MM.1S (cell line): ENCODE results near the gene CDH5.

Experiments used
- EZH2 ChIP-seq: fragments of 300-600 bp; sonication (generic); optimal IDR thresholded peaks from 2 replicates; pipeline ENCODE3; 2017; ENCODE audit warnings: low read depth, mild to moderate bottlenecking, antibody characterized with exemption, low read length, mixed read lengths
- EZH2phosphoT487 ChIP-seq: fragments of 300-600 bp; sonication (generic); IDR thresholded peaks from 2 replicates; pipeline ENCODE4 v1.6.1; 2018; ENCODE audit warnings: antibody characterized with exemption, low read length
- TF ChIP-seq, protein P1 (sequence below): fragments of 300-600 bp; sonication (generic); IDR thresholded peaks from 2 replicates; pipeline ENCODE4 v1.5.1; 2016; ENCODE audit warnings: antibody characterized with exemption, low read length, mixed read lengths

DNA sequence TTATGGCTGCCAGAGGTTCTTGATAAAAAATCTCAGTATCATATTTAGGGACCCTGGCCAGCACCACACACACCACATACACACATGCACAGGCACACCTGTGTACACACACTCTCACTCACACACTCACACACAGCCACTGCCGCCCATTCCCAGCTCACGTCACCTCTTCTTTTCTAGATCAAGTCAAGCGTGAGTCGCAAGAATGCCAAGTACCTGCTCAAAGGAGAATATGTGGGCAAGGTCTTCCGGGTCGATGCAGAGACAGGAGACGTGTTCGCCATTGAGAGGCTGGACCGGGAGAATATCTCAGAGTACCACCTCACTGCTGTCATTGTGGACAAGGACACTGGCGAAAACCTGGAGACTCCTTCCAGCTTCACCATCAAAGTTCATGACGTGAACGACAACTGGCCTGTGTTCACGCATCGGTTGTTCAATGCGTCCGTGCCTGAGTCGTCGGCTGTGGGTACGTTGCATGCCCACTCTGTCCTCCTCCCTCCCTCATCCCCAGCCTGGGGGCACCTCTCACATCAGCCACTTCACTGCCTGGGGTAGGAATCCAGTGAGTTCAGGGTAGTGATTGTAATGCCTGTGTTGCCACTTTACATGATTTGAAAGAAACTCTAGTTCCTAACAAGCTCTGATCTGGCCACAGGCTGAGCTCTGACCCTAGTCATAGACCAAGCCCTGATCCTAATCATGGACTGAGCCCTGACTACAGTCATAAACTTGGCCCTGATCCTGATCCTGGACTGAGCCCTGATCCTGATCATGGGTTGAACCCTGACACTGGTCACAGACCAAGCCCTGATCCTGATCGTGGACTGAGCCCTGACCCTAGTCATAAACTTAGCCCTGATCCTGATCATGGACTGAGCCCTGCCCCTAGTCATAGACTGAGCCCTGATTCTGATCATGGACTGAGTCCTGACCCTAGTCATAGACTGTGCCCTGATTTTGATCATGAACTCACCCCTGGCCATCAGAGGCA is 20.4 kb downstream of the CDH5 start:
- TF ChIP-seq, protein P1, sequence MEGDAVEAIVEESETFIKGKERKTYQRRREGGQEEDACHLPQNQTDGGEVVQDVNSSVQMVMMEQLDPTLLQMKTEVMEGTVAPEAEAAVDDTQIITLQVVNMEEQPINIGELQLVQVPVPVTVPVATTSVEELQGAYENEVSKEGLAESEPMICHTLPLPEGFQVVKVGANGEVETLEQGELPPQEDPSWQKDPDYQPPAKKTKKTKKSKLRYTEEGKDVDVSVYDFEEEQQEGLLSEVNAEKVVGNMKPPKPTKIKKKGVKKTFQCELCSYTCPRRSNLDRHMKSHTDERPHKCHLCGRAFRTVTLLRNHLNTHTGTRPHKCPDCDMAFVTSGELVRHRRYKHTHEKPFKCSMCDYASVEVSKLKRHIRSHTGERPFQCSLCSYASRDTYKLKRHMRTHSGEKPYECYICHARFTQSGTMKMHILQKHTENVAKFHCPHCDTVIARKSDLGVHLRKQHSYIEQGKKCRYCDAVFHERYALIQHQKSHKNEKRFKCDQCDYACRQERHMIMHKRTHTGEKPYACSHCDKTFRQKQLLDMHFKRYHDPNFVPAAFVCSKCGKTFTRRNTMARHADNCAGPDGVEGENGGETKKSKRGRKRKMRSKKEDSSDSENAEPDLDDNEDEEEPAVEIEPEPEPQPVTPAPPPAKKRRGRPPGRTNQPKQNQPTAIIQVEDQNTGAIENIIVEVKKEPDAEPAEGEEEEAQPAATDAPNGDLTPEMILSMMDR, result no peak
- TF ChIP-seq EZH2 (no peak), EZH2phosphoT487 (no peak)
